Spleen (tissue), 11 donors: ENCODE data around the gene DOK5. TPM values are rescaled to one million over a fixed set of nuclear protein-coding genes. Genes with fewer than 3 reads are reported as not detected.

Source experiments
- DNase-seq: peaks from one replicate; pipeline ENCODE4 v3.0.0-alpha.2; 2020
- H3K27ac ChIP-seq, 8 donors: fragments of 200-600 bp; sonication (generic) in 7 of 8; 1 replicate in 4 of 8; 2 replicates in 4 of 8; pipeline versions ENCODE4 v1.5.0 to v1.8.0; 2016 to 2021; ENCODE audit warnings: inconsistent platforms in 4 of 8, mild to moderate bottlenecking in 4 of 8, moderate library complexity in 1 of 8
- H3K27me3 ChIP-seq, 7 donors: fragments of 200-600 bp; sonication (generic) in 6 of 7; replicated peaks in 1 of 7; 1 replicate in 4 of 7; 2 replicates in 3 of 7; pipeline versions ENCODE4 v1.5.0 to v1.8.0; 2016 to 2021; ENCODE audit warnings: inconsistent platforms in 3 of 7, mild to moderate bottlenecking in 1 of 7
- H3K36me3 ChIP-seq, 6 donors: fragments of 200-600 bp; sonication (generic) in 5 of 6; 1 replicate in 4 of 6; 2 replicates in 2 of 6; pipeline versions ENCODE4 v1.5.0 to v1.8.0; 2016 to 2021; ENCODE audit warnings: inconsistent platforms in 2 of 6
- H3K4me1 ChIP-seq, 6 donors: fragments of 200-600 bp; sonication (generic) in 5 of 6; 1 replicate in 3 of 6; 2 replicates in 3 of 6; pipeline versions ENCODE4 v1.5.0 to v1.8.0; 2016 to 2021; ENCODE audit warnings: inconsistent platforms in 3 of 6
- H3K4me3 ChIP-seq, 8 donors: fragments of 200-600 bp; sonication (generic) in 7 of 8; 1 replicate in 4 of 8; 2 replicates in 4 of 8; pipeline versions ENCODE4 v1.5.0 to v1.8.0; 2016 to 2021; ENCODE audit warnings: inconsistent platforms in 4 of 8, mild to moderate bottlenecking in 4 of 8, moderate library complexity in 2 of 8
- H3K9me3 ChIP-seq, 8 donors: fragments of 200-600 bp; sonication (generic) in 7 of 8; 1 replicate in 4 of 8; 2 replicates in 4 of 8; pipeline versions ENCODE4 v1.5.0 to v1.8.0; 2016 to 2021; ENCODE audit warnings: inconsistent platforms in 4 of 8
- CTCF ChIP-seq, 11 experiments: fragments of 200-600 bp in 7 of 11; fragments of 450-650 bp in 4 of 11; sonication (generic) in 4 of 11; IDR thresholded peaks in 8 of 11; conservative IDR thresholded peaks in 3 of 11; 1 replicate in 7 of 11; 2 replicates in 4 of 11; pipeline versions ENCODE4 v1.4.0 to v1.8.0; 2016 to 2021; ENCODE audit warnings: antibody characterized with exemption in 11 of 11, inconsistent platforms in 4 of 11, mild to moderate bottlenecking in 1 of 11
- POLR2A ChIP-seq, 3 donors: fragments of 450-650 bp; IDR thresholded peaks; one replicate each; pipeline ENCODE4 v1.5.1; 2017; ENCODE audit warnings: antibody characterized with exemption in 3 of 3, mild to moderate bottlenecking in 1 of 3
- POLR2AphosphoS5 ChIP-seq, 3 donors: sonication (generic); formaldehyde crosslinking; IDR thresholded peaks; one replicate each; pipeline ENCODE4 v1.5.1; 2017; ENCODE audit warnings: antibody characterized with exemption in 3 of 3
- WGBS, 5 donors: extraction: QIAGEN DNeasy Blood & Tissue Kit in 3 of 5; methylation state at CpG; one replicate each; pipeline versions ENCODE4 v1.1.5 to v1.1.7; 2013 to 2018; 5-methylcytosine and 5-hydroxymethylcytosine counted together
- intact Hi-C: fragments of 100-400 bp; cut with DNase I; formaldehyde crosslinking; loops from one replicate; pipeline ENCODE4 v1.15.0; 2023; ENCODE audit warnings: low total_unique reads
- polyA plus RNA-seq, 3 donors: library from polyadenylated mRNA; stranded (reverse); fragments of 200-250 nt; gene quantifications; one replicate each; pipeline ENCODE4 v1.2.1, GENCODE V29; 2013
- total RNA-seq, 7 donors: library from RNA; depleted of rRNA in 3 of 7; stranded (reverse); fragments of >200 nt in 3 of 7; fragmentation: NEBNext Ultra II Directional in 4 of 7; extraction: Animal tissue kit (Norgen Biotek cat#: 25700) in 4 of 7; gene quantifications; one replicate each; pipeline versions ENCODE4 v1.1.0 to v1.2.1, GENCODE V29; 2016 to 2021
- donor health status: healthy with polysubstance abuse.
- donor health status: DM: no; HTN: no; CAD: no; lungs with moderate emphysema.
- donor health status: DM: no; HTN: no; CAD: no.
- donor health status: Bipolar disorder and iron deficiency.
- donor health status: healthy.
- donor health status: DM: no; HTN: no; CAD: no.
- donor health status: DM: yes; HTN: yes; CAD: no.

Gene DOK5
- total and polyA plus RNA-seq, 10 donors = 0.17 to 0.73 (median 0.53) TPM; not detected in 3

DNA sequence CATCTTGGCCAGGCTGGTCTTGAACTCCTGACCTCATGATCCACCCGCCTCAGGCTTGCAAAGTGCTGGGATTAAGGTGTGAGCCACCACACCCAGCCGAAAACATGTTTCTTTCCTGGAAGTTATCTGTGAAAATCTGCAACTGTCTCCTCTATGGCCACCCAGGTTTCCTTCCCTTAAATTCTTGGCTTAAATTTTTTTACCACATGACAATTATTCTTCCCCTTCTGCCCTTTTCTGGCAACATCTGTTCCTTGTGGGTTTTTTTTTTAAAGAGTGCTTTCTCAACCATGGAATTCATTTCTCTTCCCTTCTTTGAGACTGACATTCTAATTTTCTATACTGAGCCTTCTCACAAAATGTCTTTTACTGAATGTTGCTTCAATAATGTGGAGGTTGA lies 59.6 kb downstream of the DOK5 start:
- H3K27ac ChIP-seq = no peak overlapping the region
- H3K27me3 ChIP-seq = no peaks in the 10 kb centered on the region
- DNase-seq = no peak
- no peaks in the 10 kb centered on the region for H3K4me1 ChIP-seq
- H3K9me3 ChIP-seq = peaks cover 0 to 31% (median 15%) of the 10 kb centered on the region in 8 donors
- no peak overlapping the region for H3K4me3 ChIP-seq
- TF ChIP-seq POLR2A (IDR thresholded peaks at IDR 0.05) = no peak
- TF ChIP-seq POLR2AphosphoS5 (IDR thresholded peaks at IDR 0.05) = no peak
- TF ChIP-seq CTCF (IDR thresholded peaks at IDR 0.05 in 8 of 11, conservative IDR thresholded peaks at IDR 0.05 in 3 of 11) = no peak
- no peaks in the 10 kb centered on the region for H3K36me3 ChIP-seq
- intact Hi-C loops = no loop called here
- WGBS, 5 donors = 19 to 44% (median 22%) methylated on average over 2 of the region's 2 CpGs

- TF ChIP-seq POLR2A (IDR thresholded peaks at IDR 0.05) (no peak), CTCF (IDR thresholded peaks at IDR 0.05 in 8 of 11, conservative IDR thresholded peaks at IDR 0.05 in 3 of 11) (no peak), POLR2AphosphoS5 (IDR thresholded peaks at IDR 0.05) (no peak)
- no peak overlapping the region for H3K4me3 ChIP-seq
- no peak overlapping the region for H3K27ac ChIP-seq
- intact Hi-C loops = no loop called here
- no peaks in the 10 kb centered on the region for H3K4me1 ChIP-seq
- H3K9me3 ChIP-seq = peaks cover 0 to 28% (median 15%) of the 10 kb centered on the region in 8 donors
- DNase-seq = no peak
- H3K27me3 ChIP-seq = no peaks in the 10 kb centered on the region
- H3K36me3 ChIP-seq = no peaks in the 10 kb centered on the region
These were observed 60.4 kb downstream of the DOK5 start for GRCh38 chr20:54535746-54536145.

DNA sequence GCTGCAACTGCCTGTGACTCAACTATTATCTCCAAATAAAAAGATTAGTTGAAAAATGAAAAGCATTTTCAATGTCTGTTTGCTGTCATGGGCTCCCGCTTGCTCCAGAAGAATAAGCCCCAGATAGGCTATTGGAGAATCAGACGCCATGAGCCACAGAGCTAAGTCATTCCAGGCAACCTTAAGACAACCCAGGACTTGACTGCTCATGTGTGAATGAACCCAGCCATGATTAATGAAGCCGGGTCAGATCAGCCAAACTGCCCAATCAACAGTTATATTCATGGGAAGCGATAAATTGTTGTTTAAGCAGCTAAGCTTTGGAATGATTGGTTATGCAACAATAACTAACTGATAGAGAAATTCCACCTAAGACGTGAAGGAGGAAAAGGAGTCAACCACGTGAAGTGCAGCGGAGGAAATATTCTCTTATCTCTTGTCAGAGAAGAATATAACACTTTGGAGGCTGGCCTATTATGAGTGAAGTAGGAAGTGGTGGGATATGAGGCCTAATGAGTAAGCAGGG lies 64.2 kb downstream of the DOK5 start:
- TF ChIP-seq POLR2A (IDR thresholded peaks at IDR 0.05) = no peak
- H3K27me3 ChIP-seq = no peaks in the 10 kb centered on the region
- 74 to 85% (median 79%) methylated on average over 7 of the region's 7 CpGs for WGBS, 5 donors
- H3K27ac ChIP-seq = no peak overlapping the region
- no peak for DNase-seq
- H3K36me3 ChIP-seq = no peaks in the 10 kb centered on the region
- intact Hi-C loops = no loop called here
- no peaks in the 10 kb centered on the region for H3K4me1 ChIP-seq
- peaks cover 0 to 33% (median 15%) of the 10 kb centered on the region in 8 donors for H3K9me3 ChIP-seq
- H3K4me3 ChIP-seq = no peak overlapping the region

DNA sequence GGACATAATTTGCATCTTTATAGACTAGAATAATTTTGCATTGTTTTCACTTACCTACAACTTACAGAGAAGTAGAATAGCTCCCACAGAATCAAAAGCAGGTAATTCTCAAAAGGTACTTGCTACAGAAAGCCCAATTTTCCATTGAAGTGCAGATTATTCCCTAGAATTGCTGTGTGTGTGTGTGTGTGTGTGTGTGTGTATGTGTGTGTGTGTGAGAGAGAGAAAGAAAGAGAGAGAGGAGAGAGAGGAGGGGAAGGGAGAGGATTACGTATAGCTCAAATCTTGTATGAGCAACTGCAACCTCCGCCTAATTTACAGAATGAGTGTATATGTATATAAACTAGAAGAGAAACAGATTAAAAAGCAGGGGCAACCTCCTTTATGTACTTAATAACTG lies 68.0 kb downstream of the DOK5 start:
- no peak for DNase-seq
- intact Hi-C loops = no loop called here
- H3K4me1 ChIP-seq = no peaks in the 10 kb centered on the region
- no peak for TF ChIP-seq CTCF (IDR thresholded peaks at IDR 0.05 in 8 of 11, conservative IDR thresholded peaks at IDR 0.05 in 3 of 11)
- TF ChIP-seq POLR2AphosphoS5 (IDR thresholded peaks at IDR 0.05) = no peak
- TF ChIP-seq POLR2A (IDR thresholded peaks at IDR 0.05) = no peak
- no peaks in the 10 kb centered on the region for H3K36me3 ChIP-seq
- H3K27me3 ChIP-seq = no peaks in the 10 kb centered on the region
- WGBS, 5 donors = 60 to 97% (median 93%) methylated on average over 2 of the region's 2 CpGs
- H3K9me3 ChIP-seq = peaks cover 0 to 27% (median 7%) of the 10 kb centered on the region in 8 donors
- H3K4me3 ChIP-seq = no peak overlapping the region
- H3K27ac ChIP-seq = no peak overlapping the region
